NCI-H1436 (cell line): Measurements from ENCODE around the gene COPB1.
"Not testable (repeated sequence)": the region's sequence is repeated elsewhere in the genome, so short reads cannot be mapped to it uniquely, and the experiment has no call there.

Experiments
- DNase-seq: peaks from one replicate; lab custom pipeline; 2025; lab: John Stamatoyannopoulos, UW

Gene COPB1

GRCh38 chr11:14499560-14500180 lies at the start of gene COPB1:
TSS of gene COPB1 (minus strand) at chr11:14499811. CDS start at chr11:14498928, 883 bp downstream.
- DNase-seq: peak; percentile 81

GRCh38 chr11:14547440-14547839 lies 47.8 kb upstream of the COPB1 start:
- no peak for DNase-seq

- DNase-seq: no peak
Measured at GRCh38 chr11:14546672-14547071, 47.1 kb upstream of the COPB1 start.

- no peak for DNase-seq
Measured at GRCh38 chr11:14544611-14545010, 45.0 kb upstream of the COPB1 start.

- DNase-seq: no peak
Measured at GRCh38 chr11:14543260-14543659, 43.6 kb upstream of the COPB1 start.

GRCh38 chr11:14542324-14542723 lies 42.7 kb upstream of the COPB1 start:
- peak; percentile 18 for DNase-seq

GRCh38 chr11:14541192-14541947 lies 41.8 kb upstream of the COPB1 start:
- no peak for DNase-seq

GRCh38 chr11:14539982-14540421 lies 40.4 kb upstream of the COPB1 start:
- DNase-seq: no peak

GRCh38 chr11:14538926-14539554 lies 39.4 kb upstream of the COPB1 start:
- DNase-seq: no peak

- no peak for DNase-seq
Measured at GRCh38 chr11:14538271-14538925, 38.8 kb upstream of the COPB1 start.

- peak; percentile 21 for DNase-seq
Measured at GRCh38 chr11:14537134-14537599, 37.6 kb upstream of the COPB1 start.

- not testable (repeated sequence) for DNase-seq
Measured at GRCh38 chr11:14535166-14535565, 35.6 kb upstream of the COPB1 start.

GRCh38 chr11:14529951-14530350 lies 30.3 kb upstream of the COPB1 start:
- no peak for DNase-seq

- no peak for DNase-seq
Measured at GRCh38 chr11:14529321-14529720, 29.7 kb upstream of the COPB1 start.

- no peak for DNase-seq
Measured at GRCh38 chr11:14522801-14523200, 23.2 kb upstream of the COPB1 start.

- no peak for DNase-seq
Measured at GRCh38 chr11:14522245-14522644, 22.6 kb upstream of the COPB1 start.

- DNase-seq: no peak
Measured at GRCh38 chr11:14520747-14521151, 21.1 kb upstream of the COPB1 start.

- DNase-seq: peak; percentile 91
Measured at GRCh38 chr11:14519917-14520746, 20.5 kb upstream of the COPB1 start, which contains the start of gene PSMA1. TSS of gene PSMA1 (minus strand) at chr11:14520386. CDS start at chr11:14520299, 87 bp downstream.

GRCh38 chr11:14519597-14519916 lies 19.9 kb upstream of the COPB1 start:
- DNase-seq: no peak

GRCh38 chr11:14518820-14519219 lies 19.2 kb upstream of the COPB1 start:
- no peak for DNase-seq

GRCh38 chr11:14513800-14514199 lies 14.2 kb upstream of the COPB1 start:
- DNase-seq: no peak

GRCh38 chr11:14506532-14506931 lies 6.9 kb upstream of the COPB1 start:
- DNase-seq: no peak
